ENCODE data around the gene NIT1.

Gene NIT1

DNA sequence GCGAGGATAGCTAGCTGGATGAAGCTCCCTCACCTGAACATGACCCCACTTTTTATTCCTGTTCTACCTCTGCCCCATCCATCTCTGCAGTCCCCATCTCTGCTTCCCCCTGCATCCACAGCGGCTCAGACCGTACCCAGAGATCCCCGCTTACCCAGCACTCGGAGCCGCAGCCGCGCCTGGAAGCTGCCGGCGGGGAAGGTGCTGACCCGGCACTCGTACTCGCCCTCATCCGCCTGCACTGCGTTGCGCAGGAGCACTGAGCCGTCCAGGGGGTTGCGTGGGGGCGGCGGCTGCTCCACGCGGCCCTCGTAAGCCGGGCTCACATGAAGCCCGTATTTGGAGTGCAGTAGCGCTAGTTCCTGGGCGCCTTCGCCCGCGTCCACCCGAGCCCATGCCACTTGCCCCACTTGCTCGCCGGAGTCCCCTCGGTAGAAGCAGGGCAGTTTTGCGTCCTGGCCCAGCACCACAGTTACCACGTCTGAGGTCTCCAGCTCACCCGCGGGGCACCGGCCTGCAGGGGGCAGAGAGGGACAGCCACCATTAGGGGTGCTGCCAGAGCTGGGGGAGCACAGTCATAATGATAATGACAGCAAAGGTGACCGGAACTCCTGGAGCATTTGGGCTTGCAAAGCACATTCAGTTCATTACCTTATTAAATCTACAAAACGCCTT, 38.3 kb upstream of the NIT1 start:
- DNase-seq (ENCODE audit: low read depth): no peak
- TF ChIP-seq, protein P1, sequence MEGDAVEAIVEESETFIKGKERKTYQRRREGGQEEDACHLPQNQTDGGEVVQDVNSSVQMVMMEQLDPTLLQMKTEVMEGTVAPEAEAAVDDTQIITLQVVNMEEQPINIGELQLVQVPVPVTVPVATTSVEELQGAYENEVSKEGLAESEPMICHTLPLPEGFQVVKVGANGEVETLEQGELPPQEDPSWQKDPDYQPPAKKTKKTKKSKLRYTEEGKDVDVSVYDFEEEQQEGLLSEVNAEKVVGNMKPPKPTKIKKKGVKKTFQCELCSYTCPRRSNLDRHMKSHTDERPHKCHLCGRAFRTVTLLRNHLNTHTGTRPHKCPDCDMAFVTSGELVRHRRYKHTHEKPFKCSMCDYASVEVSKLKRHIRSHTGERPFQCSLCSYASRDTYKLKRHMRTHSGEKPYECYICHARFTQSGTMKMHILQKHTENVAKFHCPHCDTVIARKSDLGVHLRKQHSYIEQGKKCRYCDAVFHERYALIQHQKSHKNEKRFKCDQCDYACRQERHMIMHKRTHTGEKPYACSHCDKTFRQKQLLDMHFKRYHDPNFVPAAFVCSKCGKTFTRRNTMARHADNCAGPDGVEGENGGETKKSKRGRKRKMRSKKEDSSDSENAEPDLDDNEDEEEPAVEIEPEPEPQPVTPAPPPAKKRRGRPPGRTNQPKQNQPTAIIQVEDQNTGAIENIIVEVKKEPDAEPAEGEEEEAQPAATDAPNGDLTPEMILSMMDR (IDR thresholded peaks at IDR 0.05; ENCODE audit: control insufficient read depth, insufficient read depth, low read depth, low read length, missing control alignments): no peak
- H3K4me3 ChIP-seq (ENCODE audit: control insufficient read depth, low read depth, low read length): no peak overlapping the region

DNA sequence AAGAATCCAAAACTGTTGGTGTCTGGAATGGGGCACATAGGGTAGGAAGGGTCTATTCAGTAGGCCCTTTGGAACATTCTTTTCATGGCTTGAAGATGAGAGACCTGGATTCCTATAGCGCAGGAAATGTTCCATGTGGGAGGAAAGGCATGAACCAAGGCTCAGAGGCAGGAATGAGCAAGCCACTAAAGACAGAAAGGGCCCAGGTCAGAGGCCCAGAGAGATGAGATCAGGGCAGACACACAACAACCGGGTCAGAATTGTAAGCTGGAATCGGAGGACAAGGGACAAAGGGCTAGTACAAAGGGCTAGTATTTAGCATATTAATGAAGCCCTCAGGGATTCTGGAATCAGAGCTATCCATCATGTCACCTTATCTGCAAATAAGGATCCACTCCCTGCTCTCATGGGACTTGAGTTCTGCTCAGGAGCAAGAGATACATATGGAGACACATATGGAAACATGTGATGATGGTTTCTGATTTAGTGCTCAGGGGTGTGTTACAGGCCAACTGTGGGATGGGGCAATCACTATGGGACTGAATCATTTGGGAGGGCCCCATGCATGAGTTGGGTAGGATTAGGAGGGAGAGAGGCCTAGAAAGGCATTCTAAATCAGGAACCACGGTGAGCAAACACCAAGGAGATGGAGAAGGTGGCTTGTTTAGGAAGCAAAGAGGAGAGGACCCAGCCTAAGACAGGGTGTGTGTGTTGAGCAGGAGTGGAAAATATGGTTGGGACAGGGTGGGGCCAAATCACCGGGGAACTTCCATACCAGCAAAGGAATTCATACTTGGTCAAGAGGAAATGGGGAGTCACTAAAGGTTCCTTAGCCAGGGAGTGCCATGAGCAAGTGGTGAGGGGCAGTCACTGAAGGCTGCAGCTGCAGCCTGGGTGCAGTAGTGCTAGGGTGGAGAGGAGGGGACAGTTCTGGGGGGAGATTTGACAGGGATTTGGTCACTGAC, 37.2 kb upstream of the NIT1 start:
- H3K4me3 ChIP-seq (ENCODE audit: control insufficient read depth, low read depth, low read length): no peak overlapping the region
- no peak for DNase-seq (ENCODE audit: low read depth)
- TF ChIP-seq, protein P1 (IDR thresholded peaks at IDR 0.05; ENCODE audit: control insufficient read depth, insufficient read depth, low read depth, low read length, missing control alignments): no peak

DNA sequence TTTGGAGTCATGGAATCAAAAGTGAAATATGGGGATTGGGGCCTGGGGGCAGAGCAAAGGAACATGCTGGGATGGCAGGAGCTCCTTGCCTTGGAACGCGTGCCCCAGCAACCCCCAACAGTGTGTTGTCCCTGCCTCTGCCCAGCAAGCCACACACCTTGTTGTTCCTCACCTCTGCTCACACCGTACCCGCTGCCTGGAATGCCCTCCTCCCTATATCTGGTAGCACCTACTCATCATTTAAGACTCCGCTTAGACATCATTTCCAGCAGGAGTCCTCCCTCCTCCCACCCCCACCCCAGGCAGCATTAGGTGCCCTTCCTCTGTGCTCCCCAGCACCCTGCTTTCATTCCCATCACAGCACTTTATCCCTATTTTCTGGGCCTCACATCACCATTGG, 36.4 kb upstream of the NIT1 start:
- no peak overlapping the region for H3K4me3 ChIP-seq (ENCODE audit: control insufficient read depth, low read depth, low read length)
- TF ChIP-seq, protein P1 (IDR thresholded peaks at IDR 0.05; ENCODE audit: control insufficient read depth, insufficient read depth, low read depth, low read length, missing control alignments): no peak
- no peak for DNase-seq (ENCODE audit: low read depth)

DNA sequence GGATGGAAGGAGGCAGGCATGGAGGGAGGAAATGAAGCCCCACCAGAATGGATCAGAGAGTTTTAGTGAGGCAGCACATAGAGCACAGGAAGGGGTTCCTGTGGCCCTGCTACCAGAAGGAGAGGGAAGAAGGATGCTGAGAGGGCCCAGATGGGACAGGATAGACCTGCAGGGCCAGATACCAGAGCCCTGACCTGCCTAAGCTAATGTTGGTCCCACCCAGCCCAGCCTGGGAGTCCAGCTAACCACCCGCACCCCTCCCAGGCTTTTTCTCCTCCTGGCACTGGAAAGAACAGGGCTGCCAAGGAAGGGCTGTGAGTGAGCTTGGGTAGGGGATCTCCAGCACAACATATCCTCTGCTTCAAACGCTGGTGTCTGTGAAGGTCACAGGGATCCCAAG, 35.4 kb upstream of the NIT1 start:
- TF ChIP-seq, protein P1 (IDR thresholded peaks at IDR 0.05; ENCODE audit: control insufficient read depth, insufficient read depth, low read depth, low read length, missing control alignments): no peak
- no peak overlapping the region for H3K4me3 ChIP-seq (ENCODE audit: control insufficient read depth, low read depth, low read length)

DNA sequence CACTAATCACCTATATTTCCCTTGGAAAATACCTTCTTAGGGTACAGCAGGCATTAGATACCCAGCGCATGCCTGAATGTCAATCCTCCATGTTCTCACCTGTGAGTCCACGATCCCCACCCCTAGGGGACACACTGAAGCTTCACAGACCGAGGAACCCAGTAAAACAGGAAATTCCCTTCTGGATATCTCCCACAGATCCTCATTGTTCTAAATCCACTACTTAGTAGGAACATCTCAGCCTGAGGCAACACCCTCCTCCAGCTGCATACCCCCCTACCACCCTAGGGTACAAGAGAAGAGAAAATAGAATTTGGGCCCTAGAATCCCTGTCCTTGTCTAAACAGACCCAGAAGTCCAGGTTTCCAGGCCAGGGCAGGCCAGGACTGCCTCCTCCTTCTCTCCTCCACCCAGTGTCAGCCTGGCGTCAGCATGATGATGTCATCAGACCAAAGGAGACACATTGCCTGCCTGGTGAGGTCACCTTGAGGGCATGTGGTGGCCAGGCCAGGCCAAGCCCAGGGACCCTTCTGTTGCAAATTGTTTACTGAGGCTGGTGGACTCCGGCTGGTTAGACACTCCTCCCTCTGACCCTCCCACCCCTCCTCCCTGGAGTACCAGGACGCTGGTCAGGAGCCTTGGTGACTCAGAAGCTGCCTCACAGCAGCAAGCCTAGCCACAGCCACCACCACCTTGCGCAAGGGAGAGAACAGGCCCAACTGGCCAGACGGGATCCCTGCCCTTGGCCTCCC, 34.7 kb upstream of the NIT1 start:
- peak; percentile 69 for DNase-seq (ENCODE audit: low read depth)
- no peak overlapping the region for H3K4me3 ChIP-seq (ENCODE audit: control insufficient read depth, low read depth, low read length)
- TF ChIP-seq, protein P1 (IDR thresholded peaks at IDR 0.05; ENCODE audit: control insufficient read depth, insufficient read depth, low read depth, low read length, missing control alignments): no peak

More for the DNA sequence above, 35.4 kb upstream of the NIT1 start:
- DNase-seq (ENCODE audit: low read depth): no peak

Measured in AG09309 (cell line).